GM12875 (cell line): ENCODE measurements around the gene BMPR2.
"Not testable (repeated sequence)": the region's sequence is repeated elsewhere in the genome, so short reads cannot be mapped to it uniquely, and the experiment has no call there.

Source experiments
- H3K4me3 ChIP-seq: one replicate; pipeline ENCODE4 v1.5.1; 2011; ENCODE audit warnings: low read depth, low read length, control low read depth
- CTCF ChIP-seq: IDR thresholded peaks from 2 replicates; pipeline ENCODE4 v1.5.1; 2011; ENCODE audit warnings: low read depth, mild to moderate bottlenecking, control low read depth, inconsistent platforms, low read length, moderate library complexity, borderline replicate concordance; ENCODE audit not compliant: insufficient read depth

Gene BMPR2

GRCh38 chr2:202434472-202434871, 58.3 kb downstream of the BMPR2 start:
- no peak for TF ChIP-seq CTCF
- H3K4me3 ChIP-seq, result no peak overlapping the region

- TF ChIP-seq CTCF, result no peak
- H3K4me3 ChIP-seq, result no peak overlapping the region
These were observed 60.5 kb downstream of the BMPR2 start for GRCh38 chr2:202436626-202437025.

- H3K4me3 ChIP-seq, result not testable (repeated sequence)
These were observed 64.0 kb downstream of the BMPR2 start for GRCh38 chr2:202440117-202440516.

- TF ChIP-seq CTCF, result no peak
These were observed 66.8 kb downstream of the BMPR2 start for GRCh38 chr2:202442882-202443281.

GRCh38 chr2:202444000-202444399, 67.9 kb downstream of the BMPR2 start:
- no peak for TF ChIP-seq CTCF
- H3K4me3 ChIP-seq, result no peak overlapping the region

More at GRCh38 chr2:202442882-202443281, 66.8 kb downstream of the BMPR2 start:
- H3K4me3 ChIP-seq, result no peak overlapping the region

GRCh38 chr2:202449344-202449743, 73.2 kb downstream of the BMPR2 start:
- H3K4me3 ChIP-seq, result no peak overlapping the region
- no peak for TF ChIP-seq CTCF

GRCh38 chr2:202450785-202451184, 74.7 kb downstream of the BMPR2 start:
- no peak for TF ChIP-seq CTCF
- H3K4me3 ChIP-seq, result no peak overlapping the region

GRCh38 chr2:202452744-202453143, 76.6 kb downstream of the BMPR2 start:
- H3K4me3 ChIP-seq, result no peak overlapping the region
- no peak for TF ChIP-seq CTCF
